HG02588 (cell line): ENCODE results near the gene NR1H4.
"Not testable (repeated sequence)": the region's sequence is repeated elsewhere in the genome, so short reads cannot be mapped to it uniquely, and the experiment has no call there.

ENCODE experiments used
- ATAC-seq: cut with Tn5 transposase; IDR thresholded peaks from one replicate; pipeline ENCODE4 v1.9.1; 2021; ENCODE audit warnings: mild to moderate bottlenecking, moderate library complexity; ENCODE audit not compliant: unreplicated experiment

The NR1H4 gene

DNA sequence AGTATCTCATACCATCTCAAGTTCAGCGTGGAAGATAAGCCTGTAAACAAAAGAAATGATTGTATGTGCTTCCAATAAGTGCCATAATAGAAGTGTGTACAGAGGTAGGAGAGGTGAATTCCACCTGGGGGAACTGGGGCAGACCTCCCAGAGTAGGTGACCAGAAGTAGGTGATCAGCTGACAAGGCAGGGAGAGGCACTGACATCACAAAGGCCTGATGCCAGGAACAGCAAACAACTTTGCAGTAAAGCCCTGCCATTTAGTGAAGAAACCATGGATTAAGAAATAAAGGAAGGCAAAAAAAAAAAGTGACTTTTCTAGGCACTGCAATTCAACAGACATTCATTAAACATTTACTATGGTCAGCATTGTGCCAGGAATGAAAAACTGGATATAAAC, 31.1 kb downstream of the NR1H4 start:
- ATAC-seq: no peak

- ATAC-seq: no peak
These were observed 35.1 kb downstream of the NR1H4 start for GRCh38 chr12:100508751-100509150.

- no peak for ATAC-seq
These were observed 39.0 kb downstream of the NR1H4 start for GRCh38 chr12:100512692-100513091.

- ATAC-seq: no peak
These were observed 42.3 kb downstream of the NR1H4 start for GRCh38 chr12:100515968-100516367.

DNA sequence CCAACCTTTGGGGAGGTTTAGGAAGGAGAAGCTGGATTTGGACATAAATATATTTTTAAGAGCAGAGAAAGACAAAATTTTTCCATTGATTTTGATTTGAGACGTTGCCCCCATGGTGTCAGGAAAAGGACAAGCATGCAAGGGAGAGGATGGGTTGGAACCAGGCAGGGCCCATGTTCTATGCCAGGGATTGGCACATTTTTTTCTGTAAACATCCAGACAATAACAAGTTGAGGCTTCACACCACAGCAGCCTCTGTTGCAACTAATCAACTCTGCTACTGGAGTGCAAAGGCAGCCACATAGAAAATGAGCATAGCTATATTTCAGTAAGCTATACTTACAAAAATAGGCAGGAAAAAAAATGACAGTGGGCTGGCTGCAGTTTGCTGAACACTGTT, 44.7 kb downstream of the NR1H4 start:
- ATAC-seq: no peak

DNA sequence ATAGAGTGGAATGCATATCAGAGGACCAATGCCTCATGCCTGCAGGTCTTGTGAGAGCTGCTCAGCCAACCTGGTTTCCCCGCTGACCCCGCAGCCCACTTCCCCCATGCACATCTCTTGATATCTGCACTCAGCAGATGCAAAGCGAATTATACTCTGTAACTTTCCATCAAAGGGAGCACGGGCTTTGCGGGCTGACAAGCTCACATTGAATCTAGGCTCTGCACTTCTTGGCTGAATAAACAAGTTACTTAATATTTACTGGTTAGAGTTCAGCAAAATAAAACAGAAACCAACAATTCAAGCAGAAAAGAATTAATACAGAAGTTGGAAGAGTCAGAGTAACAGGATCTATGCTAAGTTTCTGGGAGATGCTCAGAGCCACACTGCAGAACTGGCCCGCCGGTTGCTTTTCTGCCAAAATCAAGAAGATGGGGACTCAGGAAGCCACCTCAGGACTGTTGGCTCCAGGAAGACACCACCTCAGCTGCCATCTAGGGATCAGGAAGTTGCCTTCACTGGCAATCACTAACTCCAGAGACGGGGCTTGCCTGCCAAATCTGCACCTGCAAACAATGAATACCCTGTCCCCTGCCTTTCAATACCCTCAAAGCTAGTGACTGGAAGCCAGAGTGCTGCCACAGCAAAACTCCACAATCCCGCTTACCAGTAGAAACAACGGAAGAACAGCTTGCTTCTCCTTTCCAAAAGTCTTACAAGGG, 46.5 kb downstream of the NR1H4 start:
- ATAC-seq: no peak

GRCh38 chr12:100521958-100522357, 48.3 kb downstream of the NR1H4 start:
- no peak for ATAC-seq

DNA sequence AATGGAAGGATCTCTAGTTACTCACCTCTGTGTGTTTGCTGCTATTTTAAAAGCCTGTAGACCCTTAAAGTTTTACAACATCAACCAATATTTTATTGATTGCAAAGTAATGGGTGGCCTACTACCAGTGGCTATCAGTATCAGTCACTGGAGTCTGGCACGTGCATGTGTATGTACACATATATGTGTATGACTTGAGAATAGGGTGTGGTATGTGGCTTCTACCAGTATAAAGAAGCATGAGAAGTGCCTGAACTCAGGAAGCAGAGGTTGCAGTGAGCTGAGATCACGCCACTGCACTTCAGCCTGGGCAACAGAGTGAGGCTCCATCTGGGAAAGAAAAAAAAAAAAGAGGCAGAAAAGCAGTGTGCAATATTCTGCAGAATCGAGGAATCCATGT, 54.4 kb downstream of the NR1H4 start:
- ATAC-seq: no peak

DNA sequence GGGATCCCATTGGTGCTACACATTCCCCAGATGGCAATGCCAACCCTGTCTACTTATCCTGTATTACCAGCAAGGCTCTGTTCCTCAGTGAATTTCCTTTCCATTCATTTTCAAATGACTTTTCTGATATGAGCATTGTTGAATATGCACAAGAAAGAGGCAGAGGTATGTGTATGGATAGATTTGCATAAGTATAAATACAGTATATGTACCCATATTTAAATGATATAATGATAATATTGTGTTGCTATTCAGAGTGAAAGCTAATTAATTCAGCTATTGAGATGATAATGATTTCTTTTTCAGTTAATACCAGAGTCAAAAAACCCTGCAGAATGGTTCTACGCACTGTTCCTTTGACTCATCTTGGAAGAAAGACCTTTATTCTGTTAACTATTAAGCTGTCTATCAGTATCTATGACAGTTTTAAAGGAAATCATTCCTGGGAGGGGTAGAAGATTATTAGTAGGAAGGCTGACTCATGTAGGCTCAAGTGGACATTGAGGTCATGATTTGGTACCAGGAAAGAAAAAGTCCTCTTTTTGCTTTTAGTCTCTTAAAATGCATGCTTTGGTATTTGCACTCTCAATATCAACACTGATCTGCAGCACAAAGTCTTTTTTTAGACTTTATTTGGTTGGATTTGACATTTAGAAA, 54.9 kb downstream of the NR1H4 start:
- ATAC-seq: no peak

DNA sequence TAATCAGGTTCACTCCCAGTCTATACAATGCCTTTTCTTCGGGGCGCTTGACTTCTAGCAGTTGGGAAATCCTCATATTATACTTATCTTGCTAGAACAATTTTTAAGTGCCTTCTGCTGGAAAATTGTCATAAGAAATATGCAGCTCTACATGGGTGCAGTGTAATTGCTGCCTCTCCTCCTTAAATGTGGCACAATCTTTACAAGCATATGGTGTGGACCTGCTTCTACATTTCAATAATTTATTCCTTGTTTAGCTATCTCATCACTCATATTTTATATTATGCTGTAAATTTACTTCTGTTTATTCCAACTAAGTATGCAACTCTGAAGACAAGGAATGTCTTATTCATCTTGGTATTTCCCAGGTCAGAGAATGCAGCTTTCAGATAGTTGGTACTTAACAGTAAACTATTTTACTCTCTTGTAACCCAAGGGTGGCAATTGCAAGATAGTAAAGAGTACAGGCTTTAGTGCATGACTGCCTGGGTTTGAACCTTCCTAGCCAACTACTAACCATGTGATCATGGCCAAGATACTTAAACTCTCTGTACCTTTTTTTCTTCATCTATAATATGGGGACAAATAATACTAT, 56.2 kb downstream of the NR1H4 start:
- no peak for ATAC-seq

- ATAC-seq: no peak
These were observed 59.7 kb downstream of the NR1H4 start for GRCh38 chr12:100533376-100533775.

DNA sequence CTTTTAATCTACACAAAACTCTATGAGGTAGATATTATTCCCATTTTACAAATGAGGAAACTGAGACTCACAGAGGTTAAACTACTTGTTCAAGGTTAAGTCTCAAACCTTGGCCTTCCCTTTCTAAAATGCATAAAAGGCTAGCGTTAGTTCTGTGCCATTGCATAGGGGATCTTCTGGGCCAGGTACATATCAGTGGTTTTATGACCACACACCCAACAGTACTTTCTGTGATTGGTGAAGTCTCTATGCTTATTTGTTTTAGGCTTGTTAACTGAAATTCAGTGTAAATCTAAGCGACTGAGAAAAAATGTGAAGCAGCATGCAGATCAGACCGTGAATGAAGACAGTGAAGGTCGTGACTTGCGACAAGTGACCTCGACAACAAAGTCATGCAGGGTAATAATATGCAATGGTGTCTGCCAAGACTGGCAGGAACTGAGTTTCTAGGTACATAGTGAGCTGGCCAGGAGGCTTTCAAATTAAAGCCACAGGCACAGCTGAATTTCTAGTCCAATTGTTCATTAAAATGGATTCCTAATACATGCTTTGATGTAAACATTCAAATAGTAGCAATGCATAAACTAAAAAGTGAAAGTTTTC, 61.1 kb downstream of the NR1H4 start:
- ATAC-seq: no peak

- no peak for ATAC-seq
These were observed 65.5 kb downstream of the NR1H4 start for GRCh38 chr12:100539202-100539601.

DNA sequence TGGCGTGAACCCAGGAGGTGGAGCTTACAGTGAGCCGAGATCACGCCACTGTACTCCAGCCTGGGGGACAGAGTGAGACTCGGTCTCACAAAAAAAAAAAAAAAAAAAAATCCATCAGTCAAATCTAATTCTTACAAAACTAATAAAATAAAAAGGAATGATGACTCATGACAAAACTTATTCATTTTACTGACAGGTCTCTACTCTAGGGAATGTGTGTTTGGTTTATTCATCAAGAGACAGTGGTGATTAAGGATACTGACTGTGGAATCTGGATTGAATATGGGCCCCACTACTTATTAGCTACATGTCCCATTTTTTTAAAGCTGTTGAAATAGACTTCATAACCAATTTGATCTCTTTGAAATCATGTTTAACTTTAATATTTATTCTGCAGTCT, 70.5 kb downstream of the NR1H4 start:
- no peak for ATAC-seq

GRCh38 chr12:100545092-100545491, 71.4 kb downstream of the NR1H4 start:
- ATAC-seq: no peak

- no peak for ATAC-seq
These were observed 80.3 kb downstream of the NR1H4 start for GRCh38 chr12:100553936-100554335.

GRCh38 chr12:100554608-100555077, 81.0 kb downstream of the NR1H4 start:
- ATAC-seq: no peak

- ATAC-seq: no peak
These were observed 82.1 kb downstream of the NR1H4 start for GRCh38 chr12:100555722-100556121.

GRCh38 chr12:100557357-100557756, 83.7 kb downstream of the NR1H4 start:
- no peak for ATAC-seq

DNA sequence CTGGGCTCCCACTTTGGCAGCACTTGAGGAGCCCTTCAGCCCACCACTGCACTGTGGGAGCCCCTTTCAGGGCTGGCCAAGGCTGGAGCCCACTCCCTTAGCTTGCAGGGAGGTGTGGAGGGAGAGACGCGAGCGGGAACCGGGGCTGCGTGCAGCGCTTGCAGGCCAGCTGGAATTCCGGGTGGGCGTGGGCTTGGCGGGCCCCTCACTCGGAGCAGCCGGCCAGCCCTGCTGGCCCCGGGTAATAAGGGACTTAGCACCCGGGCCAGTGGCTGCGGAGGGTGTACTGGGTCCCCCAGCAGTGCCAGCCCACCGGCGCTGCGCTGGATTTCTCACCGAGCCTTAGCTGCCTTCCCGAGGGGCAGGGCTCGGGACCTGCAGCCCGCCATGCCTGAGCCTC, 85.6 kb downstream of the NR1H4 start:
- ATAC-seq: not testable (repeated sequence)

- ATAC-seq: no peak
These were observed 90.4 kb downstream of the NR1H4 start for GRCh38 chr12:100564090-100564489.
